OCI-LY1 (cell line): ENCODE measurements around the gene WNK1.

ENCODE experiments used
- CTCF ChIP-seq: fragments of 200-600 bp; sonication (generic), shearing (Covaris generic); IDR thresholded peaks from 2 replicates; pipeline ENCODE4 v1.5.1; 2017; ENCODE audit warnings: mild to moderate bottlenecking, antibody characterized with exemption, low read length, moderate library complexity, mixed read lengths
- EZH2 ChIP-seq: fragments of 200-600 bp; sonication (generic), shearing (Covaris generic); IDR thresholded peaks from 2 replicates; pipeline ENCODE4 v1.8.0; 2017; ENCODE audit warnings: borderline replicate concordance, mixed run types, mild to moderate bottlenecking, antibody characterized with exemption, low read length, moderate library complexity, mixed read lengths

- TF ChIP-seq CTCF (no peak), EZH2 (no peak)
These were observed 48.0 kb downstream of the WNK1 start for GRCh38 chr12:800401-800800.
